Thyroid gland (tissue), 4 donors: ENCODE data around the gene RGS5.

Source experiments
- CTCF ChIP-seq, 6 experiments: fragments of 200-600 bp in 3 of 6; fragments of 450-650 bp in 3 of 6; sonication (generic) in 3 of 6; IDR thresholded peaks; one replicate each; pipeline ENCODE4 v1.5.1; 2016 to 2019; ENCODE audit warnings: antibody characterized with exemption in 6 of 6, mild to moderate bottlenecking in 2 of 6, inconsistent platforms in 1 of 6, moderate library complexity in 1 of 6
- POLR2A ChIP-seq, 2 donors: fragments of 450-650 bp; IDR thresholded peaks; one replicate each; pipeline ENCODE4 v1.6.1; 2017; ENCODE audit warnings: antibody characterized with exemption in 2 of 2, mild to moderate bottlenecking in 2 of 2, moderate library complexity in 1 of 2

- TF ChIP-seq POLR2A (IDR thresholded peaks at IDR 0.05) (no peak), CTCF (IDR thresholded peaks at IDR 0.05) (no peak)
Observed at GRCh38 chr1:163161337-163161736, 41.4 kb downstream of the RGS5 start.
